GM21381 (cell line): ENCODE results near the gene DHPS.
"Not testable (repeated sequence)": the region's sequence is repeated elsewhere in the genome, so short reads cannot be mapped to it uniquely, and the experiment has no call there.

Experiments used
- ATAC-seq: cut with Tn5 transposase; IDR thresholded peaks from one replicate; pipeline ENCODE4 v1.9.1; 2021; ENCODE audit warnings: mild to moderate bottlenecking, moderate library complexity; ENCODE audit not compliant: unreplicated experiment

Gene DHPS

GRCh38 chr19:12705654-12706331 is 24.1 kb upstream of the DHPS start:
- no peak for ATAC-seq

- no peak for ATAC-seq
Measured at GRCh38 chr19:12705169-12705568, 23.5 kb upstream of the DHPS start.

GRCh38 chr19:12703046-12703445 is 21.4 kb upstream of the DHPS start:
- ATAC-seq = no peak

GRCh38 chr19:12701596-12702282 is 20.1 kb upstream of the DHPS start:
- no peak for ATAC-seq

GRCh38 chr19:12698138-12698537 is 16.5 kb upstream of the DHPS start:
- no peak for ATAC-seq

GRCh38 chr19:12697425-12697824 is 15.7 kb upstream of the DHPS start:
- not testable (repeated sequence) for ATAC-seq

GRCh38 chr19:12696366-12697335 is 15.0 kb upstream of the DHPS start, which contains the start of gene FBXW9:
FBXW9 (minus strand) TSS chr19:12696631; CDS start chr19:12696581, 50 bp downstream.
- peak; percentile 68 for ATAC-seq

- peak; percentile 19 for ATAC-seq
Measured at GRCh38 chr19:12695997-12696365, 14.3 kb upstream of the DHPS start.

GRCh38 chr19:12695514-12695913 is 13.8 kb upstream of the DHPS start:
- no peak for ATAC-seq

GRCh38 chr19:12695096-12695495 is 13.4 kb upstream of the DHPS start:
- no peak for ATAC-seq

- no peak for ATAC-seq
Measured at GRCh38 chr19:12694641-12695040, 13.0 kb upstream of the DHPS start.

- no peak for ATAC-seq
Measured at GRCh38 chr19:12692960-12693359, 11.3 kb upstream of the DHPS start.

- ATAC-seq = no peak
Measured at GRCh38 chr19:12689581-12690216, 8.0 kb upstream of the DHPS start.

GRCh38 chr19:12689012-12689411 is 7.3 kb upstream of the DHPS start:
- no peak for ATAC-seq

GRCh38 chr19:12687496-12688196 is 6.0 kb upstream of the DHPS start, which contains the start of gene GNG14:
GNG14 (plus strand) TSS chr19:12687998; CDS start chr19:12688049, 51 bp downstream.
- ATAC-seq = no peak

- no peak for ATAC-seq
Measured at GRCh38 chr19:12685831-12686230, 4.2 kb upstream of the DHPS start.

- no peak for ATAC-seq
Measured at GRCh38 chr19:12680034-12680433, 1.6 kb downstream of the DHPS start.

- ATAC-seq = not testable (repeated sequence)
Measured at GRCh38 chr19:12678039-12678438, 3.6 kb downstream of the DHPS start.

- ATAC-seq = no peak
Measured at GRCh38 chr19:12676928-12677327, 4.8 kb downstream of the DHPS start.

- ATAC-seq = no peak
Measured at GRCh38 chr19:12676384-12676792, 5.3 kb downstream of the DHPS start.
